OCI-LY7 (cell line): ENCODE data around the gene DNER.

Source experiments
- EZH2phosphoT487 ChIP-seq: fragments of 200-600 bp; sonication (generic); IDR thresholded peaks from 2 replicates; pipeline ENCODE4 v1.6.1; 2018; ENCODE audit warnings: low read depth, borderline replicate concordance, mild to moderate bottlenecking, mixed run types, antibody characterized with exemption, low read length, moderate library complexity, mixed read lengths
- TF ChIP-seq, protein P1 (sequence below): fragments of 200-600 bp; sonication (generic); conservative IDR thresholded peaks from 2 replicates; pipeline ENCODE4 v1.5.1; 2014; ENCODE audit warnings: mild to moderate bottlenecking, antibody characterized with exemption, low read length, moderate library complexity, mixed read lengths

DNA sequence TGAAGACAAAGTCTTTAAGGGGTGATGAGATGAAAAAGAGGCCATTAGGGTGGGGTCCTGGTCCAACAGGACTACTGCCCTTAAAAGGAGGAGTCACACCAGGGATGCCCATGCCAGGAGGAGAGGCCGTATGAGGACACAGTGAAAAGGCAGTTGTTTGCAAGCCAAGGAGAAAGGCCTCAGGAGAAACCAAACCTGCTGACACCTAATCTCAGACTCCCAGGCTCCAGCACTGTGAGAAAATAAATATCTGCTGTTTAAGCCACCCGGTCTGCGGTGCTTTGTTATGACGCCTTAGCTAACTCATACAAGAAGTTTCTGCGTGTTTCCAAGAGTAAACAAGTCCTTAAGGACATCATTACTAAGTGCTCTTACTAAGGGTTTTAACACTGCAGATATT lies 93.6 kb downstream of the DNER start:
- TF ChIP-seq, protein P1, sequence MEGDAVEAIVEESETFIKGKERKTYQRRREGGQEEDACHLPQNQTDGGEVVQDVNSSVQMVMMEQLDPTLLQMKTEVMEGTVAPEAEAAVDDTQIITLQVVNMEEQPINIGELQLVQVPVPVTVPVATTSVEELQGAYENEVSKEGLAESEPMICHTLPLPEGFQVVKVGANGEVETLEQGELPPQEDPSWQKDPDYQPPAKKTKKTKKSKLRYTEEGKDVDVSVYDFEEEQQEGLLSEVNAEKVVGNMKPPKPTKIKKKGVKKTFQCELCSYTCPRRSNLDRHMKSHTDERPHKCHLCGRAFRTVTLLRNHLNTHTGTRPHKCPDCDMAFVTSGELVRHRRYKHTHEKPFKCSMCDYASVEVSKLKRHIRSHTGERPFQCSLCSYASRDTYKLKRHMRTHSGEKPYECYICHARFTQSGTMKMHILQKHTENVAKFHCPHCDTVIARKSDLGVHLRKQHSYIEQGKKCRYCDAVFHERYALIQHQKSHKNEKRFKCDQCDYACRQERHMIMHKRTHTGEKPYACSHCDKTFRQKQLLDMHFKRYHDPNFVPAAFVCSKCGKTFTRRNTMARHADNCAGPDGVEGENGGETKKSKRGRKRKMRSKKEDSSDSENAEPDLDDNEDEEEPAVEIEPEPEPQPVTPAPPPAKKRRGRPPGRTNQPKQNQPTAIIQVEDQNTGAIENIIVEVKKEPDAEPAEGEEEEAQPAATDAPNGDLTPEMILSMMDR: no peak
- TF ChIP-seq EZH2phosphoT487: no peak
